CD14-positive monocyte (primary cell): ENCODE data around the gene CARMIL1. TPM values are rescaled to one million over a fixed set of nuclear protein-coding genes. Genes with fewer than 3 reads are reported as not detected.

Source experiments
- DNase-seq, 3 donors: peaks; one replicate each; pipeline ENCODE4 v3.0.0-alpha.2; 2011 to 2022
- H2AFZ ChIP-seq: 2 replicates; pipeline ENCODE4 v1.6.0; 2012; ENCODE audit warnings: mild to moderate bottlenecking, low read depth, low read length, inconsistent platforms; ENCODE audit not compliant: insufficient read depth, poor library complexity, severe bottlenecking
- H3K27ac ChIP-seq, 2 donors: 1 replicate in 1 of 2; 2 replicates in 1 of 2; pipeline ENCODE4 v1.5.1; 2012 to 2013; ENCODE audit warnings: low read length in 2 of 2, control low read depth in 1 of 2, inconsistent platforms in 1 of 2, low read depth in 1 of 2, mild to moderate bottlenecking in 1 of 2
- H3K27me3 ChIP-seq, 2 donors: one replicate each; pipeline versions ENCODE4 v1.6.0 to v1.6.1; 2011 to 2013; ENCODE audit warnings: low read length in 2 of 2; ENCODE audit not compliant: control insufficient read depth in 2 of 2, insufficient read depth in 2 of 2
- H3K36me3 ChIP-seq, 2 donors: replicated peaks in 1 of 2; 1 replicate in 1 of 2; 2 replicates in 1 of 2; pipeline versions ENCODE4 v1.5.1 to v1.6.1; 2012 to 2013; ENCODE audit warnings: low read length in 2 of 2, control low read depth in 1 of 2, inconsistent platforms in 1 of 2, mild to moderate bottlenecking in 1 of 2; ENCODE audit not compliant: insufficient read depth in 2 of 2, control insufficient read depth in 1 of 2
- H3K4me1 ChIP-seq, 2 donors: 1 replicate in 1 of 2; 2 replicates in 1 of 2; pipeline versions ENCODE4 v1.5.1 to v1.6.1; 2012 to 2013; ENCODE audit warnings: low read length in 2 of 2, control low read depth in 1 of 2, inconsistent platforms in 1 of 2, mild to moderate bottlenecking in 1 of 2, moderate library complexity in 1 of 2; ENCODE audit not compliant: insufficient read depth in 2 of 2, control insufficient read depth in 1 of 2
- H3K4me2 ChIP-seq: replicated peaks from 2 replicates; pipeline ENCODE3; 2012; ENCODE audit warnings: low read length, moderate library complexity, mild to moderate bottlenecking; ENCODE audit not compliant: poor library complexity, severe bottlenecking; ENCODE audit errors: extremely low read depth
- H3K4me3 ChIP-seq, 3 experiments: fragments of 200-600 bp in 1 of 3; sonication (generic) in 1 of 3; replicated peaks in 1 of 3; 1 replicate in 2 of 3; 2 replicates in 1 of 3; pipeline ENCODE4 v1.5.1; 2011 to 2013; ENCODE audit warnings: low read length in 3 of 3, mild to moderate bottlenecking in 3 of 3, control low read depth in 2 of 3, low read depth in 2 of 3, inconsistent platforms in 1 of 3, moderate library complexity in 1 of 3
- H3K79me2 ChIP-seq: 2 replicates; pipeline ENCODE4 v1.6.0; 2012; ENCODE audit warnings: mild to moderate bottlenecking, control low read depth, inconsistent platforms, low read length, moderate library complexity; ENCODE audit not compliant: insufficient read depth
- H3K9ac ChIP-seq: 2 replicates; pipeline ENCODE4 v1.6.0; 2017; ENCODE audit warnings: low read length, mild to moderate bottlenecking; ENCODE audit not compliant: insufficient read depth, poor library complexity, severe bottlenecking
- H3K9me3 ChIP-seq, 2 donors: replicated peaks in 1 of 2; 1 replicate in 1 of 2; 2 replicates in 1 of 2; pipeline versions ENCODE4 v1.5.1 to v1.6.1; 2012 to 2013; ENCODE audit warnings: low read length in 2 of 2, control low read depth in 1 of 2; ENCODE audit not compliant: control insufficient read depth in 1 of 2, insufficient read depth in 1 of 2
- H4K20me1 ChIP-seq: 2 replicates; pipeline ENCODE4 v1.6.0; 2012; ENCODE audit warnings: mild to moderate bottlenecking, low read length, control low read depth, moderate library complexity; ENCODE audit not compliant: insufficient read depth
- H3K27ac Mint-ChIP-seq, 7 donors: one replicate each; pipeline ENCODE4 v1.8.0; 2020; ENCODE audit warnings: mild to moderate bottlenecking in 7 of 7, mixed read lengths in 7 of 7, moderate library complexity in 6 of 7, inconsistent platforms in 2 of 7
- H3K27me3 Mint-ChIP-seq, 3 donors: one replicate each; pipeline ENCODE4 v1.8.0; 2021 to 2022; ENCODE audit warnings: low read depth in 3 of 3, mild to moderate bottlenecking in 3 of 3, mixed read lengths in 3 of 3, moderate library complexity in 3 of 3, inconsistent platforms in 1 of 3
- H3K36me3 Mint-ChIP-seq, 2 donors: one replicate each; pipeline ENCODE4 v1.8.0; 2020; ENCODE audit warnings: mixed read lengths in 2 of 2, inconsistent platforms in 1 of 2, mild to moderate bottlenecking in 1 of 2
- H3K4me1 Mint-ChIP-seq: one replicate; pipeline ENCODE4 v1.8.0; 2020; ENCODE audit warnings: mild to moderate bottlenecking, mixed read lengths
- H3K4me3 Mint-ChIP-seq, 2 donors: one replicate each; pipeline ENCODE4 v1.8.0; 2020; ENCODE audit warnings: mild to moderate bottlenecking in 2 of 2, mixed read lengths in 2 of 2, moderate library complexity in 1 of 2
- H3K9me3 Mint-ChIP-seq, 7 donors: one replicate each; pipeline ENCODE4 v1.8.0; 2020 to 2022; ENCODE audit warnings: mixed read lengths in 7 of 7, mild to moderate bottlenecking in 6 of 7, moderate library complexity in 6 of 7, inconsistent platforms in 2 of 7
- WGBS: methylation state at CpG from one replicate; pipeline ENCODE4 v1.1.5; 2013; ENCODE audit warnings: missing lambda C conversion rate; ENCODE audit not compliant: insufficient coverage; 5-methylcytosine and 5-hydroxymethylcytosine counted together
- intact Hi-C, 2 donors: fragments of 100-400 bp; cut with micrococcal nuclease; formaldehyde crosslinking; loops; one replicate each; pipeline versions ENCODE4 v1.15.0 to v1.15.1; 2023
- polyA plus RNA-seq, 3 donors: library from polyadenylated mRNA; depleted of rRNA in 1 of 3; unstranded in 2 of 3; stranded (reverse) in 1 of 3; fragments of 300-500 nt in 2 of 3; fragments of >200 nt in 1 of 3; fragmentation: Illumina TruSeq in 2 of 3; gene quantifications; 1 replicate in 2 of 3; 2 replicates in 1 of 3; pipeline ENCODE4 v1.2.3, GENCODE V29; 2012 to 2021
- TF ChIP-seq, protein P1 (sequence below): fragments of 200-600 bp; IDR thresholded peaks from one replicate; pipeline ENCODE4 v1.8.0; 2022; ENCODE audit warnings: antibody characterized with exemption, mild to moderate bottlenecking

CARMIL1 gene
- polyA plus RNA-seq, 3 donors = 0.30 to 0.49 (median 0.41) TPM

DNA sequence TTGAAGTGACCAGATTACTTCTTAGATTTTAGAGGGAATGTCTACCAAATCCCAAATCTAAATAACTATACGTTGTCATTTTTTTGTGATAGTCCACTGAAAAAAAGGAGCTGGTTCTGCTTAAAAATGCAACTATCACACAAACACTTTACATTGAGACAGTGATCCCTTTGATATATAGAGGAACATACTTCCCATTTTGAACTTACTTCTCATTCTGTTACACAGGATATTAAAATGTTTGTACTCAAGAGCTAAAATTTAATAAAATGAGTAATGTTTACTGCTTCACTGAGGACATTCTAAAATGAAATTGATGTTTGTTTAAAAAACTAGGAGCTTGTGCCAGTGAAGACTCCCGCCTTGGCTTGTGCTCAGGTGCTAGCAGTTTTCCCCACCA lies 174.1 kb downstream of the CARMIL1 start:
- H3K27me3 Mint-ChIP-seq = no peaks in the 10 kb centered on the region

DNA sequence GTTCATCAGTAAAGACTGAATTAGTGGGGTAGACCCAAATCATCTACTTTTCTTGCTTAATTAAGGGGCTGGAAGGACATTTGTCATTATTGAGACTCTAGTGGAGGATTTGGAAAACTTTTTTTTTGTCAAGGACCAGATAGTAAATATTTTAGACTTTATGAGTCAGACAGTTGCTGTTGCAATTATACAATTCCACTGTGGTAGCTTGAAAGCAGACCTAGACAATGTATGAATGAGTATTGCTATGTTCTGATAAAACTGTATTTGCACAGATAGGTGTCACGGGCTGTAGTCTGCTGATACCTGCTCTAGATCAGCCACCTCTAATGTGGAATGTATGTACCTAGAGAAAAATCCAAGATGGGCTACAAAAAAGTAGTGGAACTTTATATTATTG lies 175.0 kb downstream of the CARMIL1 start:
- peaks cover 49% of the 10 kb centered on the region for H3K4me1 Mint-ChIP-seq
- WGBS = no CpG with 5 or more reads among the region's 1 CpG
- H3K36me3 ChIP-seq = no peaks in the 10 kb centered on the region
- no peak overlapping the region for H3K9ac ChIP-seq
- peaks cover 28 to 53% of the 10 kb centered on the region in 2 donors for H3K4me1 ChIP-seq
- no peaks in the 10 kb centered on the region for H3K27me3 ChIP-seq
- no peaks in the 10 kb centered on the region for H3K9me3 Mint-ChIP-seq
- no peaks in the 10 kb centered on the region for H3K9me3 ChIP-seq
- peaks cover 9% of the 10 kb centered on the region in 2 donors for H3K36me3 Mint-ChIP-seq
- no peaks in the 10 kb centered on the region for H3K27me3 Mint-ChIP-seq
- H3K79me2 ChIP-seq = peaks cover 24% of the 10 kb centered on the region
- TF ChIP-seq, protein P1, sequence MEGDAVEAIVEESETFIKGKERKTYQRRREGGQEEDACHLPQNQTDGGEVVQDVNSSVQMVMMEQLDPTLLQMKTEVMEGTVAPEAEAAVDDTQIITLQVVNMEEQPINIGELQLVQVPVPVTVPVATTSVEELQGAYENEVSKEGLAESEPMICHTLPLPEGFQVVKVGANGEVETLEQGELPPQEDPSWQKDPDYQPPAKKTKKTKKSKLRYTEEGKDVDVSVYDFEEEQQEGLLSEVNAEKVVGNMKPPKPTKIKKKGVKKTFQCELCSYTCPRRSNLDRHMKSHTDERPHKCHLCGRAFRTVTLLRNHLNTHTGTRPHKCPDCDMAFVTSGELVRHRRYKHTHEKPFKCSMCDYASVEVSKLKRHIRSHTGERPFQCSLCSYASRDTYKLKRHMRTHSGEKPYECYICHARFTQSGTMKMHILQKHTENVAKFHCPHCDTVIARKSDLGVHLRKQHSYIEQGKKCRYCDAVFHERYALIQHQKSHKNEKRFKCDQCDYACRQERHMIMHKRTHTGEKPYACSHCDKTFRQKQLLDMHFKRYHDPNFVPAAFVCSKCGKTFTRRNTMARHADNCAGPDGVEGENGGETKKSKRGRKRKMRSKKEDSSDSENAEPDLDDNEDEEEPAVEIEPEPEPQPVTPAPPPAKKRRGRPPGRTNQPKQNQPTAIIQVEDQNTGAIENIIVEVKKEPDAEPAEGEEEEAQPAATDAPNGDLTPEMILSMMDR = no peak
- no peak overlapping the region for H3K4me3 ChIP-seq
- H3K27ac ChIP-seq = peak overlapping the region in 1 of 2 donors; percentile 75
- intact Hi-C loops = no loop called here
- no peaks in the 10 kb centered on the region for H4K20me1 ChIP-seq
- no peak overlapping the region for H3K4me2 ChIP-seq
- H3K4me3 Mint-ChIP-seq = no peak overlapping the region
- peak in 2 of 3 donors; percentile 17 to 22 for DNase-seq
- no peak overlapping the region for H2AFZ ChIP-seq
- peak overlapping the region in 4 of 7 donors; percentile 54 to 81 (median 67) for H3K27ac Mint-ChIP-seq

More for the DNA sequence above, 174.1 kb downstream of the CARMIL1 start:
- Mint-ChIP-seq H3K36me3 (peaks cover 10 to 13% of the 10 kb centered on the region in 2 donors), H3K9me3 (peaks cover 0 to 1% (median 0%) of the 10 kb centered on the region in 7 donors), H3K27ac (peak overlapping the region; percentile 54 to 90 (median 73)), H3K4me3 (no peak overlapping the region), H3K4me1 (peaks cover 51% of the 10 kb centered on the region)
- DNase-seq = peak; percentile 12 to 39 (median 18)
- Histone ChIP-seq H3K9me3 (no peaks in the 10 kb centered on the region), H3K4me2 (peak overlapping the region; percentile 77), H3K4me3 (peak overlapping the region in 1 of 3 experiments; percentile 74), H2AFZ (no peak overlapping the region), H4K20me1 (no peaks in the 10 kb centered on the region), H3K79me2 (peaks cover 32% of the 10 kb centered on the region), H3K27me3 (no peaks in the 10 kb centered on the region), H3K9ac (no peak overlapping the region), H3K36me3 (no peaks in the 10 kb centered on the region), H3K4me1 (peaks cover 36 to 57% of the 10 kb centered on the region in 2 donors), H3K27ac (peak overlapping the region; percentile 42 to 75)
- no CpG with 5 or more reads among the region's 2 CpGs for WGBS
- intact Hi-C loops = no loop called here
- TF ChIP-seq, protein P1 = no peak
